Tibial nerve (tissue), 4 donors: ENCODE data around the gene TMEM132C. TPM values are rescaled to one million over a fixed set of nuclear protein-coding genes. Genes with fewer than 3 reads are reported as not detected.

Source experiments
- DNase-seq, 2 donors: peaks; one replicate each; pipeline ENCODE4 v3.0.0-alpha.2; 2019; ENCODE audit warnings: low spot score in 2 of 2
- H3K27ac ChIP-seq, 4 donors: fragments of 200-600 bp; sonication (generic) in 3 of 4; one replicate each; pipeline ENCODE4 v1.5.1; 2017 to 2019; ENCODE audit warnings: mild to moderate bottlenecking in 1 of 4
- H3K27me3 ChIP-seq, 2 donors: fragments of 200-600 bp; sonication (generic) in 1 of 2; one replicate each; pipeline versions ENCODE4 v1.5.1 to v1.6.0; 2017 to 2019
- H3K36me3 ChIP-seq, 3 donors: fragments of 200-600 bp; sonication (generic); one replicate each; pipeline ENCODE4 v1.5.1; 2018 to 2019
- H3K4me1 ChIP-seq, 4 donors: fragments of 200-600 bp; sonication (generic) in 3 of 4; one replicate each; pipeline ENCODE4 v1.5.1; 2017 to 2019
- H3K4me3 ChIP-seq, 4 donors: fragments of 200-600 bp; sonication (generic) in 3 of 4; one replicate each; pipeline ENCODE4 v1.5.1; 2017 to 2019; ENCODE audit warnings: mild to moderate bottlenecking in 1 of 4, moderate library complexity in 1 of 4
- H3K9me3 ChIP-seq, 4 donors: fragments of 200-600 bp; sonication (generic) in 3 of 4; one replicate each; pipeline ENCODE4 v1.5.1; 2017 to 2019
- CTCF ChIP-seq, 5 experiments: fragments of 200-600 bp in 3 of 5; fragments of 450-650 bp in 2 of 5; sonication (generic) in 3 of 5; IDR thresholded peaks; one replicate each; pipeline ENCODE4 v1.5.1; 2016 to 2019; ENCODE audit warnings: antibody characterized with exemption in 5 of 5, mild to moderate bottlenecking in 3 of 5, moderate library complexity in 2 of 5
- EP300 ChIP-seq, 2 donors: sonication (generic); formaldehyde crosslinking; IDR thresholded peaks; one replicate each; pipeline ENCODE4 v1.6.1; 2017; ENCODE audit warnings: antibody characterized with exemption in 2 of 2, mild to moderate bottlenecking in 1 of 2
- POLR2A ChIP-seq, 2 donors: fragments of 450-650 bp; IDR thresholded peaks; one replicate each; pipeline ENCODE4 v1.6.1; 2017; ENCODE audit warnings: antibody characterized with exemption in 2 of 2, mild to moderate bottlenecking in 2 of 2, moderate library complexity in 2 of 2
- WGBS, 2 donors: methylation state at CpG; one replicate each; pipeline ENCODE4 v1.1.5; 2018; 5-methylcytosine and 5-hydroxymethylcytosine counted together
- total RNA-seq, 4 donors: library from RNA; depleted of rRNA; stranded (reverse); fragments of >200 nt; gene quantifications; one replicate each; pipeline ENCODE4 v1.1.0, GENCODE V29; 2016

Gene TMEM132C
- total RNA-seq, 4 donors from 2014 or later: 8.2 to 17.4 (median 12.4) TPM

GRCh38 chr12:128627659-128628058 lies 360.7 kb downstream of the TMEM132C start:
- 76 to 89% methylated on average over 8 to 9 of the region's 9 CpGs for WGBS, 2 donors
- no peak overlapping the region for H3K4me3 ChIP-seq

GRCh38 chr12:128629979-128630378 lies 363.0 kb downstream of the TMEM132C start:
- H3K4me1 ChIP-seq: no peaks in the 10 kb centered on the region
- DNase-seq: no peak
- H3K9me3 ChIP-seq: peaks cover 0 to 20% (median 0%) of the 10 kb centered on the region in 4 donors
- H3K36me3 ChIP-seq: no peaks in the 10 kb centered on the region
- H3K4me3 ChIP-seq: no peak overlapping the region
- H3K27me3 ChIP-seq: no peaks in the 10 kb centered on the region
- WGBS, 2 donors: 66 to 67% methylated on average over 3 to 4 of the region's 4 CpGs
- TF ChIP-seq EP300 (IDR thresholded peaks at IDR 0.05) (no peak), POLR2A (IDR thresholded peaks at IDR 0.05) (no peak), CTCF (IDR thresholded peaks at IDR 0.05) (no peak)
- H3K27ac ChIP-seq: no peak overlapping the region

More at GRCh38 chr12:128627659-128628058, 360.7 kb downstream of the TMEM132C start:
- Histone ChIP-seq H3K36me3 (no peaks in the 10 kb centered on the region), H3K4me1 (no peaks in the 10 kb centered on the region), H3K27ac (no peak overlapping the region), H3K27me3 (no peaks in the 10 kb centered on the region), H3K9me3 (peaks cover 0 to 15% (median 0%) of the 10 kb centered on the region in 4 donors)
- TF ChIP-seq POLR2A (IDR thresholded peaks at IDR 0.05): no peak
- TF ChIP-seq CTCF (IDR thresholded peaks at IDR 0.05): no peak
- TF ChIP-seq EP300 (IDR thresholded peaks at IDR 0.05): no peak
- no peak for DNase-seq

GRCh38 chr12:128637642-128638606 lies 371.0 kb downstream of the TMEM132C start:
- no peak for DNase-seq
- no peak overlapping the region for H3K4me3 ChIP-seq
- no peak overlapping the region for H3K27ac ChIP-seq
- WGBS, 2 donors: 82 to 86% methylated on average over 7 of the region's 7 CpGs
- no peaks in the 10 kb centered on the region for H3K4me1 ChIP-seq
- H3K9me3 ChIP-seq: peaks cover 0 to 3% (median 0%) of the 10 kb centered on the region in 4 donors
- TF ChIP-seq EP300 (IDR thresholded peaks at IDR 0.05) (no peak), POLR2A (IDR thresholded peaks at IDR 0.05) (no peak), CTCF (IDR thresholded peaks at IDR 0.05) (no peak)
- no peaks in the 10 kb centered on the region for H3K36me3 ChIP-seq
- H3K27me3 ChIP-seq: no peaks in the 10 kb centered on the region

- no peak for TF ChIP-seq EP300 (IDR thresholded peaks at IDR 0.05)
- TF ChIP-seq CTCF (IDR thresholded peaks at IDR 0.05): no peak
- no peak for TF ChIP-seq POLR2A (IDR thresholded peaks at IDR 0.05)
- no peak for DNase-seq
- Histone ChIP-seq H3K27me3 (no peaks in the 10 kb centered on the region), H3K4me1 (no peaks in the 10 kb centered on the region), H3K27ac (no peak overlapping the region), H3K9me3 (no peaks in the 10 kb centered on the region), H3K36me3 (no peaks in the 10 kb centered on the region), H3K4me3 (no peak overlapping the region)
These were observed 372.1 kb downstream of the TMEM132C start for GRCh38 chr12:128639089-128639488.

- no peak for DNase-seq
- Histone ChIP-seq H3K4me1 (no peaks in the 10 kb centered on the region), H3K36me3 (no peaks in the 10 kb centered on the region), H3K27ac (no peak overlapping the region), H3K9me3 (no peaks in the 10 kb centered on the region), H3K27me3 (no peaks in the 10 kb centered on the region), H3K4me3 (no peak overlapping the region)
- TF ChIP-seq POLR2A (IDR thresholded peaks at IDR 0.05): no peak
- no peak for TF ChIP-seq CTCF (IDR thresholded peaks at IDR 0.05)
- no peak for TF ChIP-seq EP300 (IDR thresholded peaks at IDR 0.05)
- 66 to 70% methylated on average over 12 of the region's 12 CpGs for WGBS, 2 donors
These were observed 376.2 kb downstream of the TMEM132C start for GRCh38 chr12:128643155-128643554.
